PC-3 (cell line): ENCODE measurements around the gene PGBD5. TPM values are rescaled to one million over a fixed set of nuclear protein-coding genes. Genes with fewer than 3 reads are reported as not detected.

Experiments used
- ATAC-seq: fragments of 200-7000 bp; cut with Tn5 transposase; 2 replicates; pipeline ENCODE4 v1.9.1; 2020; ENCODE audit warnings: mild to moderate bottlenecking, moderate library complexity
- BruUV-seq: library from RNA; stranded (reverse); fragments of 400-500 nt; replicated peaks from 2 replicates; lab custom pipeline; 2021; lab: Mats Ljungman, UMichigan
- CTCF ChIA-PET: fragments of 300-600 bp; sonication (Branson Sonifier 250); formaldehyde crosslinking; loops from one replicate; lab custom pipeline; 2022; ENCODE audit warnings: antibody characterized with exemption; lab: Charles Lee
- POLR2A ChIA-PET: fragments of 300-600 bp; sonication (Branson Sonifier 250); formaldehyde crosslinking; loops from one replicate; lab custom pipeline; 2022; ENCODE audit warnings: antibody characterized with exemption; ENCODE audit not compliant: unreplicated experiment; lab: Charles Lee
- DNase-seq: peaks from one replicate; pipeline ENCODE4 v3.0.0-alpha.2; 2015
- H2AFZ ChIP-seq: fragments of 300-600 bp; sonication (generic); 2 replicates; pipeline ENCODE4 v1.6.0; 2016; ENCODE audit warnings: antibody characterized with exemption, low read length
- H3F3A ChIP-seq: fragments of 300-600 bp; sonication (generic); one replicate; pipeline ENCODE4 v1.6.0; 2017; ENCODE audit warnings: antibody characterized with exemption, low read length, control low read depth, mild to moderate bottlenecking; ENCODE audit not compliant: unreplicated experiment
- H3K27ac ChIP-seq: fragments of 300-600 bp; sonication (generic); 2 replicates; pipeline ENCODE4 v1.5.1; 2016; ENCODE audit warnings: mild to moderate bottlenecking, low read length
- H3K27me3 ChIP-seq: fragments of 300-600 bp; sonication (generic); 2 replicates; pipeline ENCODE4 v1.6.1; 2016; ENCODE audit warnings: low read length, mixed read lengths
- H3K36me3 ChIP-seq: fragments of 300-600 bp; sonication (generic); 2 replicates; pipeline ENCODE4 v1.6.1; 2016; ENCODE audit warnings: low read depth, mixed run types, low read length, mixed read lengths
- H3K4me1 ChIP-seq: fragments of 300-600 bp; sonication (generic); 2 replicates; pipeline ENCODE4 v1.5.1; 2016; ENCODE audit warnings: low read length; ENCODE audit not compliant: insufficient read depth
- H3K4me2 ChIP-seq: fragments of 300-600 bp; sonication (generic); 2 replicates; pipeline ENCODE4 v1.6.0; 2016; ENCODE audit warnings: low read length
- H3K4me3 ChIP-seq: fragments of 300-600 bp; sonication (generic); 2 replicates; pipeline ENCODE4 v1.5.1; 2016; ENCODE audit warnings: mild to moderate bottlenecking, low read length, mixed read lengths
- H3K79me2 ChIP-seq: fragments of 300-600 bp; sonication (generic); 2 replicates; pipeline ENCODE4 v1.6.1; 2017; ENCODE audit warnings: low read length, mixed read lengths
- H3K9ac ChIP-seq: fragments of 300-600 bp; sonication (generic); 2 replicates; pipeline ENCODE4 v1.6.0; 2016; ENCODE audit warnings: mild to moderate bottlenecking, low read length
- H3K9me2 ChIP-seq: fragments of 300-600 bp; sonication (generic); replicated peaks from 2 replicates; pipeline ENCODE4 v1.6.1; 2016; ENCODE audit warnings: mixed run types, low read length, mixed read lengths
- H3K9me3 ChIP-seq: fragments of 300-600 bp; sonication (generic); 2 replicates; pipeline ENCODE4 v1.6.1; 2016; ENCODE audit warnings: low read length, mixed read lengths
- H4K20me1 ChIP-seq: fragments of 300-600 bp; sonication (generic); 2 replicates; pipeline ENCODE4 v1.6.1; 2016; ENCODE audit warnings: low read length, mixed read lengths
- EZH2 ChIP-seq: fragments of 300-600 bp; sonication (generic); IDR thresholded peaks from one replicate; pipeline ENCODE4 v1.6.1; 2017; ENCODE audit warnings: antibody characterized with exemption, mild to moderate bottlenecking, low read length; ENCODE audit not compliant: unreplicated experiment
- EZH2phosphoT487 ChIP-seq: fragments of 300-600 bp; sonication (generic); IDR thresholded peaks from 2 replicates; pipeline ENCODE4 v1.6.1; 2018; ENCODE audit warnings: mild to moderate bottlenecking, antibody characterized with exemption, low read length, borderline replicate concordance
- intact Hi-C: fragments of 100-400 bp; cut with micrococcal nuclease; formaldehyde crosslinking; loops from 2 replicates; pipeline ENCODE4 v1.9.0; 2023
- total RNA-seq: library from RNA; depleted of rRNA; stranded (reverse); fragments of >200 nt; gene quantifications from 2 replicates; pipeline ENCODE4 v1.2.3, GENCODE V29; 2014
- TF ChIP-seq, protein P1 (sequence below): fragments of 300-600 bp; sonication (generic); conservative IDR thresholded peaks from 2 replicates; pipeline ENCODE4 v1.5.1; 2017; ENCODE audit warnings: antibody characterized with exemption, low read depth, mild to moderate bottlenecking, low read length

PGBD5 gene
- total RNA-seq, 1 experiment from 2014 or later, result under 0.01 TPM

DNA sequence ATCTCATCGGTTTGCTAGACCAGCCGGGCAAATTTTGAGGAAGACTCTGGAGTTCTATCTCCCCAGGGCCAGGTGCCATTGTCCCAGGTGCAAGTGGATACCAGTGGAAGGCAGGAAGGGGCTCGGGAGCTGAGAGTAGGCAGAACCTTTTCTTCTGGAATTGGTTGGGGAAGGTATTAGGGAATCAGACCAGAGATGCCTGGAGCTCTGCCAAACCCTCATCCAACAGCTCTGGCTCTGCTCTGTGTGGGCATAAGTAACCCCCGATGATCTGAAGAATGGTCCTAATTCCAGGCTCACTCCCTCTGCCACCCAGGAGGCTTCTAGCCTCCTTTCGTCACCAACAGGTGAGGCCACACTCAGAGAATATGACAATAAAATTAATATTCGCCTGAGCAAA lies 69.9 kb downstream of the PGBD5 start:
- DNase-seq (no peak), ATAC-seq (no peak)
- no peak overlapping the region for H3K4me2 ChIP-seq
- H3K9ac ChIP-seq, result no peak overlapping the region
- H3K27me3 ChIP-seq, result peaks cover 47% of the 10 kb centered on the region
- H3K9me3 ChIP-seq, result 0 out of 2 replicates have a peak, but pooled peaks cover 8% of the 10 kb centered on the region
- H2AFZ ChIP-seq, result no peak overlapping the region
- no TSS peak for BruUV-seq
- no peaks in the 10 kb centered on the region for H3K9me2 ChIP-seq
- H3K79me2 ChIP-seq, result no peaks in the 10 kb centered on the region
- no peaks in the 10 kb centered on the region for H3K36me3 ChIP-seq
- no peaks in the 10 kb centered on the region for H3F3A ChIP-seq
- no peak overlapping the region for H3K4me3 ChIP-seq
- intact Hi-C loops, result no loop called here
- no peaks in the 10 kb centered on the region for H4K20me1 ChIP-seq
- no peak overlapping the region for H3K27ac ChIP-seq
- H3K4me1 ChIP-seq, result peaks cover 13% of the 10 kb centered on the region
- POLR2A ChIA-PET, result no interaction called here
- CTCF ChIA-PET, result no interaction called here
- TF ChIP-seq EZH2 (no peak), EZH2phosphoT487 (no peak)
- TF ChIP-seq, protein P1, sequence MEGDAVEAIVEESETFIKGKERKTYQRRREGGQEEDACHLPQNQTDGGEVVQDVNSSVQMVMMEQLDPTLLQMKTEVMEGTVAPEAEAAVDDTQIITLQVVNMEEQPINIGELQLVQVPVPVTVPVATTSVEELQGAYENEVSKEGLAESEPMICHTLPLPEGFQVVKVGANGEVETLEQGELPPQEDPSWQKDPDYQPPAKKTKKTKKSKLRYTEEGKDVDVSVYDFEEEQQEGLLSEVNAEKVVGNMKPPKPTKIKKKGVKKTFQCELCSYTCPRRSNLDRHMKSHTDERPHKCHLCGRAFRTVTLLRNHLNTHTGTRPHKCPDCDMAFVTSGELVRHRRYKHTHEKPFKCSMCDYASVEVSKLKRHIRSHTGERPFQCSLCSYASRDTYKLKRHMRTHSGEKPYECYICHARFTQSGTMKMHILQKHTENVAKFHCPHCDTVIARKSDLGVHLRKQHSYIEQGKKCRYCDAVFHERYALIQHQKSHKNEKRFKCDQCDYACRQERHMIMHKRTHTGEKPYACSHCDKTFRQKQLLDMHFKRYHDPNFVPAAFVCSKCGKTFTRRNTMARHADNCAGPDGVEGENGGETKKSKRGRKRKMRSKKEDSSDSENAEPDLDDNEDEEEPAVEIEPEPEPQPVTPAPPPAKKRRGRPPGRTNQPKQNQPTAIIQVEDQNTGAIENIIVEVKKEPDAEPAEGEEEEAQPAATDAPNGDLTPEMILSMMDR, result no peak

DNA sequence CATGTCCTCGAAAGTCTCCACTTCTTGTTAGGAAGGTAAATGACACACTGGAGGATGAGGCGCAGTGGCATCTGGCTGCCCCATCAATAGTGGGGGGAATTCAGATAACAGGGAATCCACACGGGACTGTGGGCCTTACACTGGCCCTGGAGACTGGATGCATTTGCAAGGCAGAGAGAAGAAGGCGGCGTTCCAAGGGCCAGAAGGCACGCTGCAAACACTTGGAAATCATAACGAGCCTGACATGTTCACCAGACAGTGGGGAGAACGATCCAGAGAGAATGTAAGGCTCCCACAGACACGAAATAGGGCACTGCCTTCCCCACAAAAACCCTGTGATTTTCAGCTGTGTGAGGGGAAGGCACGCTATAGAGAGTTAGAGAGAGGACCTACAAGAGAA lies 70.5 kb downstream of the PGBD5 start:
- H3K4me1 ChIP-seq, result peaks cover 12% of the 10 kb centered on the region
- H2AFZ ChIP-seq, result no peak overlapping the region
- intact Hi-C loops, result no loop called here
- no peak overlapping the region for H3K27ac ChIP-seq
- ATAC-seq (no peak), DNase-seq (no peak)
- ChIA-PET CTCF (no interaction called here), POLR2A (no interaction called here)
- no TSS peak for BruUV-seq
- H3K79me2 ChIP-seq, result no peaks in the 10 kb centered on the region
- TF ChIP-seq, protein P1, result no peak
- no peak for TF ChIP-seq EZH2phosphoT487
- TF ChIP-seq EZH2, result no peak
- H3K9me3 ChIP-seq, result 0 out of 2 replicates have a peak, but pooled peaks cover 2% of the 10 kb centered on the region
- peaks cover 53% of the 10 kb centered on the region for H3K27me3 ChIP-seq
- no peak overlapping the region for H3K4me2 ChIP-seq
- no peaks in the 10 kb centered on the region for H3K9me2 ChIP-seq
- no peak overlapping the region for H3K9ac ChIP-seq
- H3F3A ChIP-seq, result no peaks in the 10 kb centered on the region
- H4K20me1 ChIP-seq, result no peaks in the 10 kb centered on the region
- no peak overlapping the region for H3K4me3 ChIP-seq
- no peaks in the 10 kb centered on the region for H3K36me3 ChIP-seq

DNA sequence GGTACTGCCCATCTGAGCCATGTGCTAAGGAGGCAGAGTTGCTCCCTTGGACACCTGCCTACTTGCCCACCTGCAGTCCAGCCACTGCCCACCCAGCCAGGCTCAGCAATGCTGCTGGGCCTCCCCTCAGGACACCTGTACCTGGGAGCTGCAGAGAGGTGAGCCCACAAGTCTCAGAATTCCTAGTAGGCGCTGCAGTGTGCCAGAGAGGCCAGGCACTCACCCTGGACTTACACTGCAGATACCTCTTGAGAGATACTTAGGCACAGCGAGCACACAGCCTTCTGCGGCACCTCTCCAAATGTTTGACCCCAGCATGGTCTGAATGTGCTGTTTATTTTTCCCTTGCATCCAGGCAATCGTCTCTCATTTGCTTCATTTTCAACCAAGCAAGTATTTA lies 71.0 kb downstream of the PGBD5 start:
- Histone ChIP-seq H3K27ac (no peak overlapping the region), H3K4me3 (no peak overlapping the region), H4K20me1 (no peaks in the 10 kb centered on the region), H3K4me1 (peaks cover 9% of the 10 kb centered on the region), H3K9ac (no peak overlapping the region), H3K36me3 (no peaks in the 10 kb centered on the region), H2AFZ (no peak overlapping the region), H3K27me3 (peaks cover 58% of the 10 kb centered on the region), H3K9me2 (no peaks in the 10 kb centered on the region), H3F3A (no peaks in the 10 kb centered on the region), H3K9me3 (no peaks in the 10 kb centered on the region), H3K79me2 (no peaks in the 10 kb centered on the region), H3K4me2 (no peak overlapping the region)
- TF ChIP-seq EZH2phosphoT487, result no peak
- TF ChIP-seq, protein P1, result no peak
- TF ChIP-seq EZH2, result no peak
- ATAC-seq (no peak), DNase-seq (no peak)
- intact Hi-C loops, result no loop called here
- CTCF ChIA-PET, result no interaction called here
- POLR2A ChIA-PET, result no interaction called here
- no TSS peak for BruUV-seq
